HG02981 (cell line): ENCODE measurements around the gene STX5.
"Not testable (repeated sequence)": the region's sequence is repeated elsewhere in the genome, so short reads cannot be mapped to it uniquely, and the experiment has no call there.

Source experiments
- ATAC-seq: cut with Tn5 transposase; IDR thresholded peaks from one replicate; pipeline ENCODE4 v1.9.1; 2021; ENCODE audit warnings: mild to moderate bottlenecking, moderate library complexity; ENCODE audit not compliant: unreplicated experiment

The STX5 gene

GRCh38 chr11:62831520-62832335 is at the start of gene STX5:
Gene STX5 (minus strand): TSS chr11:62832051. CDS start chr11:62831243, 808 bp downstream.
- peak; percentile 83 for ATAC-seq

GRCh38 chr11:62880803-62881578 is 49.1 kb upstream of the STX5 start, which contains the start of gene SLC3A2:
Gene SLC3A2 (plus strand): TSS chr11:62880896. CDS start chr11:62881024, 128 bp downstream.
- ATAC-seq, result peak; percentile 65

GRCh38 chr11:62880231-62880802 is 48.5 kb upstream of the STX5 start:
- ATAC-seq, result peak; percentile 12

GRCh38 chr11:62879235-62879978 is 47.6 kb upstream of the STX5 start:
- ATAC-seq, result no peak

- no peak for ATAC-seq
These were observed 44.9 kb upstream of the STX5 start for GRCh38 chr11:62876712-62877111.

GRCh38 chr11:62875698-62876478 is 44.0 kb upstream of the STX5 start:
- no peak for ATAC-seq

GRCh38 chr11:62874851-62875250 is 43.0 kb upstream of the STX5 start:
- ATAC-seq, result no peak

- no peak for ATAC-seq
These were observed 33.8 kb upstream of the STX5 start for GRCh38 chr11:62865635-62866034.

GRCh38 chr11:62863687-62864335 is 32.0 kb upstream of the STX5 start:
- no peak for ATAC-seq

GRCh38 chr11:62861564-62862192 is 29.8 kb upstream of the STX5 start:
- not testable (repeated sequence) for ATAC-seq

- no peak for ATAC-seq
These were observed 29.1 kb upstream of the STX5 start for GRCh38 chr11:62860835-62861563.

GRCh38 chr11:62859281-62859703 is 27.4 kb upstream of the STX5 start:
- not testable (repeated sequence) for ATAC-seq

- ATAC-seq, result no peak
These were observed 26.4 kb upstream of the STX5 start for GRCh38 chr11:62858201-62858600.

GRCh38 chr11:62857541-62857982 is 25.7 kb upstream of the STX5 start:
- ATAC-seq, result no peak

- ATAC-seq, result no peak
These were observed 24.6 kb upstream of the STX5 start for GRCh38 chr11:62856333-62856895.

- ATAC-seq, result peak; percentile 84
These were observed 23.9 kb upstream of the STX5 start for GRCh38 chr11:62855571-62856332.
